NCI-H187 (cell line): ENCODE measurements around the gene ZNF716.
"Not testable (repeated sequence)": the region's sequence is repeated elsewhere in the genome, so short reads cannot be mapped to it uniquely, and the experiment has no call there.

Experiments
- DNase-seq, 2 experiments: peaks; one replicate each; lab custom pipeline; 2025; lab: John Stamatoyannopoulos, UW

Gene ZNF716

DNA sequence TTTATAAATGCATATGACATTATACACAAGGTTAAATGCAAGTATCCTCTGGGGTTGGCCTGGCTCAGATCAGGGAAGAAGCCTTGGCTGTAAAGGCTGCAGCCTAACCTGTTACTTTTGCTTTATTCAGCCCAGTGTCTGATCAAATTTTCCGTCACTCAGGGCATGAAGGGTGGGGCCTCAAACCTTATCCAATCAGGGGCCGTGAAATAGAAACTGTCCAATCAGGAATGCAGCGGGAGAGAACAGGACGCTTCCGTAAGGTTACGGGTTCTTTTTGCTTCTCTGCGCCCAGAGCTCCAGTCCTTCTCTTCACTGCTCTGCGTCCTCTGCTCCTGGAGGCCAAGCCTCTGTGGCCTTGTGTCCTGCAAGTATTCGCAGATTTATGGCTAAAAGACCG lies at the start of gene ZNF716:
Gene ZNF716 (plus strand): TSS at position 274 of the 400 bp plus-strand sequence. CDS start 112 bp downstream, at position 386.
- DNase-seq: no peak

DNA sequence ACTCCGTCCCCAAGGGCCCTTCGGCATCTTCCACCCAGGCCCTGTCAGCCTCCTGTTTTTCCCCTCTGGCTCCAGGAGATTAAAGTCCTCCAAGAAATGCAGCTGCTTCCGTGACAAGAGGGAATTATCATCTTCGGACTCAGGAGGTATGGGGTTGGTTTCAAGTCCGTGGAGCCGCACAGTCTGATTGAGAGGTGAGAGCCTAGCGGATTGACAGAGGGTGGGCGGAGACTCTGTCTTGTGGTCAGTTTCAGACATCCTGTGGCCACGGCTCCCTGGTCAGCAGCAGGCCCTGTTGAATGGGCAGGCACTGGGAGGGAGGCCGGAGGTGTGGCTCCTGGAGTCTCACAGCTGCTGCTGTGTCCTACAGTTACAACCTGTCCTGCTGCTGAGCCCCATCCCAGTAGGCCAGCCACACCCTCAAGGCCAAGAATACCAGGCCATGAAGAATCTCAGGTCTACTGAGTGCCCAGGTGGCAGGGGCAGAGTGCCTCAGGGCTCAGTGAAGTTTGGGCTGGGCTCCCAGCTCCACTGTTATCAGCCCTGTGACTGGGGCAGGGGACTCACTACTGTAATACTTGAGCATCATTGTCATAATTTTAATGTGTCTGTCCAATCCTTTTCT lies 49.3 kb upstream of the ZNF716 start:
- no peak for DNase-seq

DNA sequence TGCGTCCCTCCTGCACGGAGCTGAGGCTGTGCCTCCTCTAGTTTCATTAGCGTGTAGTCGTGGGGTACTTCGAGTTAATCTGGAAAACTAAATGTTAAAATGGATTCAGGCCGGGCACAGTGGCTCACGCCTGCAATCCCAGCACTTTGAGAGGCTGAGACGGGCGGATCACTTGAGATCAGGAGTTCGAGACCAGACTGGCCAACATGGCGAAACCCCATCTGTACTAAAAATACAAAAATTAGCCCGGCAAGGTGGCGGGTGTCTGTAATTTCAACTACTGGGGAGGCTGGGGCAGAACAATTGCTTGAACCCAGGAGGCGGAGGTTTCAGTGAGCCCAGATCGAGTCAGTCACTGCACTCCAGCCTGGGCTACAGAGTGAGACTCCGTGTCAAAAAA lies 46.9 kb upstream of the ZNF716 start:
- not testable (repeated sequence) for DNase-seq

DNA sequence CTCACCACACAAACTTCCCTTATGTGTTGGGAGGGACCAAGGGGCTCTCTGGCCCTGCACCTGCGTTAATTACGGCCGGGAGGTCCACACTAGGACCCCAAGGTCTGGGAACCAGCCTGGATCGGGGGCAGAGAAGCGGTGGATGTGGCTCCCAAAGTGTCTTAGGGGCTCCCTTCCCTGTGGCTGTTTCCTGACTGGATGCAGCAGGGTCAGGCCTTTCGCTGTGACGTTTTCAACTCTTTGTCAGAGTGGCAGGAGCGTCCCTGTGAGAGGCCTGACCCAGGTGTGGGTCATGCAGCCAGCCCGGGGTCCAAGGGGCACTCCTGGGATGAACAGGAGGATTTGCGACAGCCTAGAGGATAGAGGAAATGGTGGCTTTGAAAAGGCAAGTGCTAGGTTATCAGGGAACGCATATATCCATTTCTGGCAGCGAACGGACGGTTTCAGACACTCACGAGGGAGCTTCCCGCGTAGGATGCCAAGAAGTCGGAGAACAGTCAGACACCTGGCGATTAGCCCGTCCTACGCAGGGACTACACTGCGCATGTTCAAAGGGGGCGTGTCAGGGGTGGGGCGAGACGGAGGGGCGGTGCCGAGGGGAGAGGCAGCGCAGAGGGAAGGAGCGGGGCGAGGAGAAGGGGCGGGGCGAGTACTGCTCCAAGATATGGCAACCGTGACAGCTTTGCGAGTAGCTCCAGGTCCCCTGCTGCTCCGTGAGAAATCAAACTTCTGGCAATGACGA lies 46.2 kb upstream of the ZNF716 start:
- DNase-seq: no peak

DNA sequence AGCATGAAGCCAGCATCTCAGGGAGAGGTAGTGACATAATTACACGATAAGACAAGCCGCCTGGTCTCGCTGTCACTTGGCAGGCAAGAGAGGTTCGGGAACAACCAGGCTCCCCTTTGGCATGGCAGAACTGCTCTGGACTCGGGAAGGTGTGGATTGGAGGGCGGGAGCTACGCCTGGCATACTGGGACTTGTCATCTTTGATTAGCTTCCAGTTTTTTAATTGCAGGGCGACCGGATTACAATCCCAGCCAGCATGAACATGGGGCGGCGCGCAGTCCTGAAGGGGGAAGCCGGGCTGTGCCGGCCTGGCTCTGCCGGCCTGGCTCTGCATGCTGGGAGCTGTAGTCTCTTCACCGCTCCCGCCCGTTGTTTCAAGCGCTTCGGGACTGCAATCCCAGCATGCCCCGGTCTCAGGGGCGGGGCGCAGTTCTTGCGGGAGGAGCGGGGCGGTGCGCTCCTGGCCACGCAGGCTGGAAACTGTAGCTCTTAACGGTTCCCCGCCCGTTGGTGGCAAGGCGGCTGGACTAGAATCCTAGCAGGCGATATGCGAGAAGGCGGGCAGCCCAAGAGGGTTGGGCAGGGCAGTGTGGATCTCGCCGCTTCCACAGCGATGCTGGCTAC lies 45.5 kb upstream of the ZNF716 start:
- DNase-seq: no peak

DNA sequence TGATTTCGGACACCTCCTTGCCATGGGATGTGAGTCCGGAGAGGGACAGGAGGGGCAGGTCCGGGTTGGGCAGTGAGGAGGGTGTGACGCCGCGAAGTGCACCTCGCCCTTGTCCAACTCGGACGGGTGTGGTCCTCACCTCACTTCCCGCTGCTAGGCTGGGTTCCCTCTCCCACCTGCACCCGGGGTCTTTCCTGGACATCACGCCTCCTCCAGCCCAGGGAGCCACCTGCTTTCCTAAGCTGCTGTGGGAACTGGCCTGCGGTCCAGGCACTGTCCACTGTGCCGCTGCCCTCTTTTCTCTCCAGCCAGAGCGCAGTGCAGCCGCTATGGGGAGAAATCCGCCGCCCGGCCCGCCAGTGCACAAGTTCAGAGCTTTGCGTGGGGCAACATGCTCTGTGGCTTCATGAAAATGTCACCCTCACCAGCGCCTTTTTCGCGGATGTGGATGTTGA lies 45.0 kb upstream of the ZNF716 start:
- no peak for DNase-seq

DNA sequence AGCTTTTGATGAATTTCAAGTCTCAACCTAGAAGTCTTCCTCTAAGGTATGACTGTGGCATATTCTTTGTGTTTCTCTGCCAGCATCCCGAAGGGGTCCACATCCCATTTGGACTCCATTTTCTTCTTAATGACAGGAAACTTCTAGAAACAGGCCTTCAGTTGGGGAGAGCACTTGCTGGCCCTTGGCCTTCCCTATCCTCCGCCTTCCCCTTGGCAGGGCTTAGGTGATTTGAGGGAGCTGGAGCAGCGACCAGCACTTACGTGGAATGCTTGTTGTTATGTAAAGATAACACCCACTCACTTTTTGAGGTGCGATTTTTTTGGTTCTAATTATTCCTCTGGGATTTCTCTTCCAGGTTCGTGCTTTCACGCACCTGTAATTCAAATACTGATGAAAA lies 42.9 kb upstream of the ZNF716 start:
- no peak for DNase-seq

DNA sequence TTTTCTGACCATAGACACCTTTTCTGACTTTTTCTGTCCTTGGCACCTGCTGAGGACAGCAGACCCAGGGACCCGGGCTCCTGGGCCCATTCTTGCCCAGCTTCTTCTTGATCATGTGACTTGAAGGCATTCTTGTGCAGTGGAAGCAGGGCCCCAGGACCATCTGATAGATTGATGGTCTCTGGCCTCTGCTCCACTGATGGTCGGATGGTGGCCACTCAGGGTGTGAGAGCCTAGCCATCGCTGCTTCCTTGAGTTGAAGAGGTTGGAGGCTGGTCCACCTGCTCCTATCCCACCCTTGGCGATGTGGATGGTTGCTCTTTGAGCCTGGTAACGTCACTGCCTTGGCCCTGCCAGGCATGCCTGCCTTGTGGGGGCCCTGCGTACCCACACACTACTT lies 37.8 kb upstream of the ZNF716 start:
- DNase-seq: no peak

DNA sequence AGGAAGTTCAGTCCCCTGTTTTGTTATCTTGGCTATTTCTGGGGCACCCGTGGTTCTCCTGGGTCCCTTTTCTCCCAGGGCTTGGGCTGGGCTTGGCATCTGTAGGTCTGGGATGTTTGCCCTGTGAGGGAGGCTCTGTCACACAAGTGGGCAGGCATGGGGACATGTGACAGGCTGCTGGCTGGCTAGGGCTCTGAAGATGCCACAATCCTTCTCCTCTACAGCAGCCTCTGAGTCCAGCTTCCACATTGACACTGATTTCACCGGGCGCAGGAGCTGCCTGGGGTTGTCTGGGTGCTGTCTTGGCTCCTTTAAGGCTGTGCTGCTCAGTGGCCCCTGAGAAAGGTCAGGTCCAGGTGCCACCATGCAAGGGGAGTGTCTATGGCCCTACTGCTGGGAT lies 37.4 kb upstream of the ZNF716 start:
- no peak for DNase-seq

DNA sequence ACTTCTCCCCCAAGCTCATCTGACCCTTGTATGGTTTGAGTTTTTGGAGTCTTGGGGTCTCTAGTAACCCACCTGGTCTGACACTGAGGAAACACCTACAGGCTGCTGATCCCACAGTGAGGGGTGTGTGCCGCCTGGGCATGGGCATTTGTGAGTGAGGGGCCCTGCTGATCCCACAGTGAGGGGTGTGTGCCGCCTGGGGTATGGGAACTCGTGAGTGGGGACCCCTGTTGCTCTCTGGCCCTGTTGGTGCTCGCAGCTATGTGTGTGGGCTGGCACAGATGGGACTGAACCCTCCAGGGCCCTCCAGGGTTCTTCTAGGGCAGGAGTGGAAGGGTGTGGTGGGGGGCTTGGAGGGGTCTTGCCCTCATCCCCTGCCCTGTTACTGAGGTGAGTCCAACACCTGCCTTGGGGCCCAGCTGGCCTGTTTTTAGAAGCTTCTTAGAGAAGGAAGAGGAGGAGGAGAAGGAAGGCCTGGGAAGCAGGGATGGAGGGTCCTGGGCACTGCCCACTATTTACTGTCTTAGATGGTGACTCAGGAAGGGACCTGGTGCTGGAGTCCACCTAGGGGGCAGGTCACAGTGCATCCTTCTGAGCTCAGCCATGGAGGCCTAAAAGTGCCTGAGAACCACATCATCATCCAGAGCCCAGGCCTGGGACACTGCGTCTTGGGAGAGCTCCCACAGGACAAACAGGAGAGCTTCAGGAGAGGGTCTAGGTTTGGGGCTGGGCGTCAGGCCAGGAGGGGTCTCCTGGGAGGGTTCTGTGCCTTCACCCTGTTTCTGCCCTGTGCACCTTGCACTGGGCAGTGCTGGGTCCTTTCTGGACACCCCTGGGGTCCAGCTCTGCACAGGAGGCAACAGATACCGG lies 36.2 kb upstream of the ZNF716 start:
- no peak for DNase-seq

DNA sequence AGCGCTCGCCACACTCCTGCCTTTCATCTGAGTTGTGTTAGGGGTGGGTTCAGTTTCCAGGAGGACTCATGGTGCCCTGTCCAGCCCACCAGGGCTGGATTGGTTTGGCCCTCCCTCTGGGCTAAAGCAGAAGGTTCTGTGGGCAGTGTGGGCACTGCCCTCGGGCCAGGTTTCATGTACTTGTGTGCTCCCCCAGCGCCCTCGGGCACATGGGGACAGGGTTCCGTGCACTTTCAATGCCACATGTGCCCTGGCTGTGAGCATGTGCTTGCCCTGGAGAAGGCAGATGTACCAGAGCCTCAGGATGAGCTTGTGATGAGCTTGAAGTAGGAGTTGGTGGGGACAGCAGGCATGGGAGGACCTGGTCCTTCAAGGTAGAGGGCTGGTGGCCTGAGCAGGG lies 35.6 kb upstream of the ZNF716 start:
- DNase-seq: no peak

DNA sequence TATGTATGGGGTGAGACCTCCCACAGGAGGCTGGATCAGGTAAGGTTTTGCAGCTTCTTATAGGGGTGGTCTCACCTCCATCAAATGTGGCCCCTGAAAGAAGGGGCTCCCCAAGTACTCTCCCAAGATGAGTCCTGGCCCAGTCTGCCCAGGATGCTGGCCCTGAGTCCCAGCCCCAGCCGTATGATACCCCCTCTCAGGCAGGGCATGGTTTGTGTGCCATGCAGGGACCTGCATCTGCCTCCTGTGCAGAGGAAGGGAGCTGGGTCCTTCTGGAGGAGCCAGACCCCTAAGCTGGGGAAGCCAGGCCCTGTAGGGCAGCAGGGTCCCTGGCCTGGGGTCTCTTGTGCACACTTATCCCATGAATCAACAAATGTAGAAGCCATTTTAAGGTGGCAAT lies 35.1 kb upstream of the ZNF716 start:
- DNase-seq: no peak

DNA sequence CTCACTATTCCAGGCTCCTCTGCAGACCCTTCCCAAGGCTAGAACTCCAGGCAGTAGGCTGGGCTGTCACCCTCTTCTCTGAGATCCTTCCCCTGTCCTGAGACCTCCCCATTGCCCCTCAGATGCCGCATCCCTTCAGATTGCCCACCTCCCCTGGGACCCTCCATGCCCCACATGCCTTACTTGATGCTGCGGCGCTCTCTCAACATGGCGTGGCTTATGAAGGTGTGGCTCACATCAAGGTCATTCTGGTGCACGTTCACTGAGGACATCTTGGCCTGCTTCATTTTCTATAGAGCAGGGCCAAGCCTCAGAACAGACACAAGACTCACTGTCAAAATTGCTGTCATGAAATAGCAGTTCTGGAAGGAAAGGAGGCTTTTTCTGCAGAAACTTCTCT lies 34.7 kb upstream of the ZNF716 start:
- DNase-seq: no peak

DNA sequence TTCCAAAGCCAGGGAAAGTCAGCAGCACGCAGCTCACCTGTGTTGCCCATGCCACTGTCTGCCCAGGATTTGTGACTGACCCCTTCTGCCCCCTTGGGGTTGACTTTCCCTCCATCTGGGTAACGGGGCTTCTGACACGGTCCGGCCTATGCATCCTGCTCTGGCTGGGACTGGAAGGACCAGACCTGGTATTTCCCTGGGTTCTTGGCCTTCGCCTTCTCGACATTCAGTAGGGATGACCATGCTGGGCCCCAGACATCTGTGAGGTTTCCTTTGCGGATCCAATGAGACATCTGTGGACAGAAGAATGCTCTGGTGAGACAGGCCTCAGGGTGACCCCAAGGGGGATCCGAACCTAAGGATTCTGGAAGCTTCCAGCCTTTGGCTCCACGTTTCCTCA lies 34.2 kb upstream of the ZNF716 start:
- DNase-seq: no peak

DNA sequence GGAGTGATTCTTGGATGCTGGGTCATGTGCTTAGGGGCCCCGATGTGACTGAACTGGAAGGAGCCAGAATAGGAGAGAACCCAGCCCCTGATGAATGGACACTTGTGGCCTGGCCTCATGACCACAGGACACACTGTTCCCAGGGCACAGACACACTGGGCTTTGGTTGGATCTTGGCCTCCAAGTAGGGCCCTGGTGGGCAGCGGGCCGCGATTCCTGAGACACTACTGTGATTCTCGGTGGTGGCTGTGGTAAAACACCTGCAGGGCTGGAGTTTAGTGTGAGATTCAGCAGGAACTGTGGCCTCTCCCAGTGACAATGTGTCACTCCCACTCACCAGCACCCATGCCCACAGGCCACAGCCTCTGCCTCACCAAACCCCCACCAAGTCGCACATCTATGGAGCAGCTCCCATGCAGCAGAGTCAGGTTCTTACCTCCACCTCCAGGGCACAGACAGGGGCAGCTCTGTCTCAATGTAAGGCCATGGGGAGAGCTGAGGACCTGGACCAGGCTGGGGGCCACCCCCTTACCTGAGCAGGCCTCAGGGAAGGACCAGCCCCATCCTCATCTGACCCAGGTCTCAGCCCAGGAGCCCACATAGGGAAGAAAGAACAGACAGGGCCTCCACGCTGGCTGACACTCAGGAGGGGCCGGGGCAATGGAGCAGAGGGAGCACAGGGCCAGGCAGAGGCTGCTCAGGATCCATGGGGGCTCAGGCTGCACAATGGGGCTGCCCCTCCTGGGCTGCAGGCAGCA lies 33.2 kb upstream of the ZNF716 start:
- DNase-seq: no peak

DNA sequence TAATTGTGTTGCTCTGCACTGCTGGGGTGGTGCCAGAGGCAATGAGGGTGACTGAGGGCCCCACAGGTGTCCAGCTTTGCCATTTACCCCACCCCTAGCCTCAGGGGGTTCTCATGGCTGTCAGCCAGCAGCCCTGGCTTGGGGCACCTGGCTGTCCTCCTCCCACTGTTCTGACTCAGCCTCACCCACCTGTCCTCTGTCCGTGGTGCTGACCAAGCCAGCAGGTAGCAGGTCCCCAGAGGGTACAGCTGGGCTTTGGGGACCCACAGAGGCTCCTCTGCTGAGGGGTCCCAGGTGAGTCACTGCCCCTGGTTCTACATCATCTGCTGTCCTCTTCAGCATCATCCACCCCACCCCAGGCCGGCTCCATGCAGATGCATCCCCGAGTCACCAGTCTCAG lies 32.2 kb upstream of the ZNF716 start:
- no peak for DNase-seq

DNA sequence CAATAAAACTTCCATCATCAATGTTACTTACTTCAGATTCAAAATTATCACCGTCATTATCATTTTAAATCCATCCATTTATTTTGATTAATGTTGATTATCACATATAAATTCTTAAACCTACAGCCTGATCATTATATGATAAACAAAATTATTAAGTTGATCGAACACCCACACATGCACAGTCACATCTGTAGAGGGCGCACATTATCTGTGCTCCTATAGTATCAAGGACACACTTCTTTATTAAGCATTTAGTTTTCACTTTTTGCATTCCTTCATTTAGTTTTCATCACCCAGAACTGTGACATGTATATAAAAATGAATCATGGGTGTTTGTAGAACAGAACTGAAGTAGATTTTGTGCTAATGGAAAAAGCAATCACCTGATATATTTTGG lies 26.2 kb upstream of the ZNF716 start:
- no peak for DNase-seq

DNA sequence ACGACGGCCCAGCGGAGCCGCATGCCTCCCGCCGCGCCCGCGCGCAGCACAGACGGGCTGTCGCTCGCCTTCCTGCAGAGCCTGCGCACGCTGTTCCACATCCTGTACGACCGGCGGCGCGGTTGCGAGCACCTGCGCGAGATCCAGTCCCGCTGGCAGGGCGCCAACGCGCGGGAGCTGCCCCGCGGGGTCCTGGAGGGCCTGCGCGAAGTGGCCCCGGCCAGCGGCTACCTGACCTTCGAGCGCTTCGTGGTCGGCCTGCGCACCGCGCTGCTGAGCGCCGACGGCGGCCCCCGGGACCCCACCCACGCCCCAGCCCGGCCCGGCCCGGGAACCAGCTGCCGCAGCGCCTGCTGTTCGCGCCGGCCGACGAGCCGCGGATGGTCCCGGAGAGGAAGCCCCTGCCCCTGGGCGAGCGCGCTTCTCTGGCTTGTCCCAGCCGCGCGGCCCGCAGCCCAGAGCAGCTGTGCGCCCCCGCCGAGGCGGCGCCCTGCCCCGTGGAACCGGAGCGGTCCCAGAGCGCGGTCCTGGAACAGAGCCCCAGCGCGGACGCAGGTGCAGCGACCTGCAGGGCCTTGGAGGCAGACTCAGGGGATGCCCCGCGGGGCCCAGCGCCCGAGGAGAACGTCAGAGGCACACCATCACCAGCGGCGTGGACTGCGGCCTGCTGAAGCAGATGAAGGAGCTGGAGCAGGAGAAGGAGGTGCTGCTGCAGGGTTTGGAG lies 25.3 kb upstream of the ZNF716 start:
- no peak for DNase-seq

DNA sequence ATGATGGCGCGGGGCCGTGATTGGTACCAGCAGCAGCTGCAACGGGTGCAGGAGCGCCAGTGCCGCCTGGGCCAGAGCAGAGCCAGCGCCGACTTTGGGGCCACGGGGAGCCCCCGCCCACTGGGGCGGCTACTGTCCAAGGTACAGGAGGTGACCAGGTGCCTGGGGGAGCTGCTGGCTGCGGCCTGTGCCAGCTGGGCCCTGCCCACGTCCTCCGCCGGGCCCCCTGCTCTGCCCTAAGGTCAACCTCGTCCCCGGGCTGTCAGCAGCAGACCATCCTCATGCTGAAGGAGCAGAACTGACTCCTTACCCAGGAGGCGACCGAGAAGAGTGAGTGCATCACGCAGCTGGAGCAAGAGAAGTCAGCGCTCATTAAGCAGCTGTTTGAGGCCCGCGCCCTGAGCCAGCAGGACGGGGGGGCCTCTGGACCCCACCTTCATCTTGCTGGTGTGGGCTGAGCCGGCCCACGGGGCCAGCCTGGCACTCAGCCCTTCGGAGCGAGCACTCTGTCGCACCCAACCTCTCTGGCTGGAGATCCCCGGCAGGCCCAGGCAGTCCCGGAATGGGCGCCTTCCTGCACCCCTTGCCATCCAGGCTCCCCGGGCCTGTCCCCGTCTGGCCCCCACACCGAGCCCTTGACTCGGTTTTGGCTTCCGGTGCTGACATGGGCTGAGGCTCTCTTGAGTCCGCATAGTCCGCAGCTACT lies 24.6 kb upstream of the ZNF716 start:
- no peak for DNase-seq

DNA sequence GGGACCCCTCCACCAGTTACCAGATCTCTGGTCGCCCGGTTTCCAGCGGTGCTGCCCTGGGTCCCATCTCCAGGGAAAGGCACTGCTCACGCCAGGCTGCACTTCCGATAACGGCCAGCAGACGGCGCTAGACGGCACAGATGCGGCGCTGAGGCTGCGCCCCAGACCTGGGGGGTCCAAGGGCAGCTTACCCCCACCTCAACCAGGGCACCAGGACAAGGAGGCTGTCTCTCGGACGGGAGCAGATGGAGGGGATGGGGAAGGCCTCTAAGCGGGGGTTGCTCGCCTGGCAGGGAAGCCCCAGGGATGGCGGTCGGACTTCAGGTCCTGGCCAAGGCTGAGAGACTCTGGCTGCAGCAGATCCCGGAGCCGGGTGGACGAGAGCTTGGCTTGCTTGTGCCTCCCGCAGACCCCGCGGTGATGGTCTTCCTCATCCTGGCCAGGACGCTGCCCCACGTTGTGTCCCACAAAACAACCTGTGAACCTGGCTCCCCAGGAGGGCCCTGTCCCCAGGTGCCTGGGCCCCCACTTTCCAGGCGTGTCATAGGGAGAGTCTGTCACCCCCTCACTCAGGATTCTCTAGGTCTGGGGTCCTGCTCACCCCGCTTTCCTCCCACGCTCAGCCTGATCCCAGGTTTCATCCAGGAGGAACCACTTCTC lies 23.9 kb upstream of the ZNF716 start:
- DNase-seq: no peak
